Embryonic facial prominence (tissue), 1 donor: ENCODE measurements around the gene RHOT2.
"Not testable (repeated sequence)": the region's sequence is repeated elsewhere in the genome, so short reads cannot be mapped to it uniquely, and the experiment has no call there.

Experiments used
- DNase-seq: peaks from one replicate; pipeline ENCODE4 v3.0.0-alpha.2; 2016; ENCODE audit errors: extremely low spot score

Gene RHOT2

GRCh38 chr16:680967-681745 lies 13.2 kb downstream of the RHOT2 start:
- DNase-seq, result no peak

- DNase-seq, result no peak
These were observed 14.0 kb downstream of the RHOT2 start for GRCh38 chr16:681746-682427.

GRCh38 chr16:682493-683395 lies 14.8 kb downstream of the RHOT2 start:
- DNase-seq, result no peak

DNA sequence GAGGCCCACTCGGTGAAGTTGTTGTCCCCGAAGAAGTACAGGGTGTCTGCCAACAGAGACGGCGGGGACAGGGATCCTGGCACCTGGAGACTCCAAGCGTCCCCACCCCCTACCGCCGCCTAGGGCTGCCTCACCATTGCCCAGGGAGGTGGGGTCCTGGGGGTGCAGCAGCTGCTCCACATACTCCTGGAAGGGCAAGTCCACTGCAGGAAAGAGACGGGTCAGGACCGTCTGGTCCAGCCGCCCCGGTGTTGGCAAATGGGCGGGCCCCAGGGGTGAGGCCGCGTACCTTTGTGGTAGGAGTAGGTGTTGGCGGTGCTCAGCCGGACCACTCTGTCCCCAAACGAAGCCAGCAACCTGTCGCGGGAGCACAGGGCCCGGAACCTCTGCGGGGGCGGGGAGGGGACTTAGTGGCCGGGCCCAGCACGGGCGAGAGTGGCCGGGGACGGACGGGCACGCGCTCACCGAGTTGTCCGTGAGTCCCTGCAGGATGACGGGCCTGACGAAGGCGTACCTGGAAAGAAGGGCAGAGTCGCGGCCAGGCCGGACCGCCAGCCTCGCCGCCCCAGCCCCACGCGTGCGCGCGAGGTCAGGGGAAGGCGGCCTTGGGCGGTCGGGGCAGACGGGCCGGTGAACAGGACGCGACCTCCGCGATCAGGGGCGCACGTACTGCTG lies 15.6 kb downstream of the RHOT2 start:
- no peak for DNase-seq

- DNase-seq, result peak; percentile 82
These were observed 16.3 kb downstream of the RHOT2 start, which contains the start of gene JMJD8 for GRCh38 chr16:684071-684794. TSS of gene JMJD8 (minus strand) at chr16:684334. CDS start at chr16:684319, 15 bp downstream.

DNA sequence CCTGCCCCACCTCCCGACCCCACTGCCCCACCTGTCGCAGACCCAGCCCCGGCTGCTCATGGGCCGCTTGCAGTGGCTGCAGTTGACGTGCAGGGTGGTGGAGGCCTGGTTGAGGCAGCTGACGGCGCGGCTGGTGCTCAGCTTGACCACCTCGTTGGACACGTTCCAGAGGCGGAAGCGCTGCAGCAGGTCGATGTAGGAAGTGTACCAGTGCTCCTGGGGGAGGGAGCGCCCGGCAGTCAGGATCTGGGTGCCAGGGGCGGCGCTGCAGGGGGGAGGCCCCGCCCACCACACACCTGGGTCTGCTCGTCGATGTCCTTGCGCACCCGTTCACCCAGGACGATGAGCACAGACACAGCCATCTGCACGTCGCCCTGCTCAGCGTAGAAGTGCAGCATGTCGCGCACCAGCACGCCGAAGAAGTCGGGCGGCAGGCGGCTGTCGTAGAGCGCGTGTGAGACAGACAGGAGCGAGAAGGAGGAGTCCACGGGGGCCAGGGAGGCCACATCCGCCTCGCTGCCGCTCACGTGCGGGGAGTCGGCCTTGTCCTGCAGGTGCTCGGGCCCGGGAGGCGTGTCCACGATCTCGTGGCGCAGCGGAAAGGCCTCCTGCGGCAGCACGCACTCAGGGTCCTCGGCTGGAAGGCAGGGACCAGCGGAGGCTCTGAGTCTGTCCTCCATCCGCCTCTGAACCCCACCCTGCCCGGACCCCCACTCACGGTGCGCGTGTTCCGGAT lies 17.2 kb downstream of the RHOT2 start:
- DNase-seq, result no peak

DNA sequence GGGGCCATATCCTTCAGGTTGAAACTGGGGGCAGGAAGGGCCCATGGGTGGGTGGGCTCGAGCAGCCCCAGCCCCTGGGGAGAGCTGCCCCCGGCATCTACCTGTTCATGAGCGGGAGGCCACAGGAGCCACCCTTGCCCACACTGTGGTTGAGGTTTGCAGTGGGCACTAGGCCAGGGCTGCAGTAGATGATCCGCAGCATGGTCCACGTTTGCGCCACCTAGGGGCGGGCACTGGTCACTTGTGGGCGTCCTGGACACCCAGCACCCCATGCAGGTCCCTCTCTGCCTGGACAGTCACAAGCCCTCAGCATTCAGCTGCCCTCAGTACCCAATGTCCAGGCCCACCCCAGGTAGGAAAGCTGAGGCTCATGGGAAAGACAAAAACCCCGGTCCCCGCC lies 18.0 kb downstream of the RHOT2 start:
- no peak for DNase-seq

DNA sequence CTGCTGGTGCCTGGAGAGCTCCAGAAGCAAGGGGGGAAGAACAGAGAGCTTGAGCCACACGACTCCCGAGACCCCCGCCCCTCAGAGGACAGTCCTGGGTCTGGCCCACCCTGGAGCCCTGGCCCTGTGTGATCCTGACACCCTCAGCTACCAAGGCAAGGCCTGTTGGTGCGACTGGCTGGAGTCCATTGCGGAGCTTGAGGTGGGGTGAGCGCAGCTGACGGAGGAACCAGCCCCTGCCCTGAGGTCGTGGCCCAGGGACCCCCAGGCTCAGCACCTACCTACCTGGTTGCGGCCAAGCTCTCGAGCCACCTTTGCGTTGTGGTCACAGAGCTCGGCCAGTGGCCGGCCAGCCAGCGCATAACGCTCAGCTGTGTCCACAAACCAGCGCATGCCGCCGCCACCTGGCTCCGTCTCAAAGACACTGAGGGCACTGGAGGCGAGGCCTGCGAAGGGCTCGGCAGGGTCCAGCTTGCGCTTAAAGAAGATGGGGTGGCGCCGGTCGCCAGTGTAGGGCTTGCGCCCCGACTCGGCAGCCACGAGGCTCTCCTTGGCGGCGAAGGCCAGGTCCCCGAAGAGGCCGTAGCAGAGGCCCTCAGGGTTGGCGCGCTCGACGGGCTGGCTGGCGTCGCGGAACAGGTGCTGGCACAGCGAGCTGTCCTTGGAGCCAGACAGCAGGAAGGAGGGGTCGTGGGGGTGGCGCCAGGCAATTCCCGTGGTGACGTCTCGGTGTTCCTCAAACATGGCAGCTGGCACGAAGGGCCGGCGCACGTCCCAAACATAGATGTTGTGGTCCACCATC lies 18.7 kb downstream of the RHOT2 start:
- no peak for DNase-seq

- no peak for DNase-seq
These were observed 19.6 kb downstream of the RHOT2 start for GRCh38 chr16:687499-687898.

- no peak for DNase-seq
These were observed 21.4 kb downstream of the RHOT2 start for GRCh38 chr16:689175-689897.

DNA sequence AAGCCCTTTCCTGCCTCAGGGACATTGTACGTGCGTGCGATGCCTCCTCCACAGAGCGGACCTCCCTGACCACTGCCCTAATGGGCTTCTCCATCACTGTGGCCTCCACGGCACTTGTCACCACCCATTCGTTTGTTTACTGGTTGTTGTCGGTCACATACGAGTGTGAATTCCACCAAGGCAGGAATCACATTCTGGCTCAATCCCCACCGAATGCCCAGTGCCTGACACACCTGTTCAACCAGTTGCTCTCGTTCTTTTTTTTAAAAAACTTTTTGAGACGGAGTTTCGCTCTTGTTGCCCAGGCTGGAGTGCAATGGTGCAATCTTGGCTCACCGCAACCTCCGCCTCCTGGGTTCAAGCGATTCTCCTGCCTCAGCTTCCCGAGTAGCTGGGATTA lies 23.3 kb downstream of the RHOT2 start:
- DNase-seq, result not testable (repeated sequence)

DNA sequence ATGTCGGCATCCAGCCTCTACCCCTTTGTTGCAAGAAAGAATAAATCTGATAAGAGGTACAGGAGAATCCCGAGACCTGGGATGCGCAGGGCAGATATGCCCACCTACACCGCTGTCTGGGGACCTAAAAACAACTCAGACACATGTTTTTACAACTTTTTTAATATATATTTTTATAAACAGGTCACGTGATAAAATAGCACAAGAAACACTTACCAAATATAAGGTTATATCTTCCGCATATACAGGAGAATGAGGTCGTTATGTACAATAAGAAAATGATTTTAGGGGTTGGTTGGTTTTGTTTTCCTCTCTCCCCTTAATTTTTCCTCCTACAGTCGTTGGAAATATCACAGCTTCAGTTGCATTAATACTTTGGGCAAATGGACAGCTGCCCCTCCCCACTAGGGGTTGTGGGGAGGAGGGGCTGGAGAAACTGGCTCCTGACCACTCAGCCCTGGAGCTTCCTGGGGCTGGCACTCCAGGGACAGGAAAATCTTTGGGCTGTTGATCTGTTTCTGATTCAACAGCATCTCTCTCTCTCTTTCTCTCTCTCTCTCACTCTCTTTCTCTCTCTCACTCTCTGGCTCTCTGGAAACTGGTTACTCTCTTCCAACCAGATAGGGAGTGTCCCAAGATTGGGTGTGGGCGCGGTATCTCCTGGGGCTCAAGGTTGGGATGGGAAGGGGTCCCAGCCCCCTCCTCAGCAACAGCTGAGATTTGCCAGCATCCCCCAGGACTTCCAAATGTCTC lies 24.6 kb downstream of the RHOT2 start:
- no peak for DNase-seq

GRCh38 chr16:693364-693763 lies 25.4 kb downstream of the RHOT2 start:
- DNase-seq, result no peak

DNA sequence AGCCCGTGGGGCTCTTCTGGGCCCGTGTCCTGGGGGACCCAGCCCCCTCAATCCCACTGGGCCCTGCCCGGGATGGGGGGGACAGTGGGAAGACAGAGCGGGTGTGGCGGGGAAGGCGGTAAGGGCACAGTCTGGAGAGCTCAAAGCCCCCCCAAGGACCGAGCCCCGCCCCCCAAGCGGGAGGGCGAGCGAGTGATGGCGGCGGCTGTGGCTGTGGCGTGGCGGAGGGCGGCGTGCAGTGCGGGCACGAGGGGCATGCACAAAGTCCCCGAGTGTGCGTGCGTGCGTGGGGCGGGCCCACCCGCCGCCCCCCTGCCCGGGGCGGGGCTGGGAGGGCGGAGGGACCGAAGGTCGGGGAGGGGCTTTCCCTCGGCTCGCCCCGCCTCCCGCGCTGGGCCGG lies 25.8 kb downstream of the RHOT2 start:
- no peak for DNase-seq

DNA sequence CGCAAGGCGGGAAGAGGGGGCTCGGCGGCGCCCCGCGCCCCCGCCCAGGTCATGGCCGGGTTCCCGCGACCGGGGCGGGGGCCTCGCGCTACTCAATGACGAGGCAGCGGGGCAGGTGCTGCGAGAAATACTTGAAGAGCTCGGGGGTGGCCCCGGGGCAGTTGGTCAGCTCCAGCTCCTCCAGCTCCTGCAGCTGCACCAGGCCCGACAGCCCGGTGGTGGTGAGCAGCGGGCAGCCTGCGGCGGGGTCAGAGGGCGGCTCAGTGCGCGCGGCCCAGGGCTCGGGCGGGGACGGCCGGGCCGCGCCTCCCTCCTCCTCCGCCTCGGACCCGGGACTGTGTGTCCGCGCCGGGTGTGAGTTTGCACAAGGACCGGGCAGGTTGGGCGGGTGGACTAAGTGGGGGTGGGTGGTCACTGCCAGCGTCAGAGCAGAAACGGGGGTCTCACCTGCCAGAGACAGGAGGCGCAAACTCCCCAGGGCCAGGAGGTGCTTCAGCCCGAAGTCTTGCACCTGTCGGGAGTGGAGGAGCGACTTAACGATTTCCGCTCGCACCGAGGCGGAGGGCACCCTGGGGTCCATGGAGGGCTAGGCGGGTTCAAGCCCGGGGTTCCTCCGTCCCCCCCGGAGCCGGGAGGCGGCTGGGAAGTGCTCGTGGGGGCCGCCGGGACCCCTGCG lies 26.4 kb downstream of the RHOT2 start:
- DNase-seq, result no peak

GRCh38 chr16:694863-695354 lies 27.0 kb downstream of the RHOT2 start:
- no peak for DNase-seq

GRCh38 chr16:695355-696089 lies 27.6 kb downstream of the RHOT2 start:
- no peak for DNase-seq
